CD4-positive, alpha-beta T cell (primary cell): ENCODE results near the gene CNDP2. TPM values are rescaled to one million over a fixed set of nuclear protein-coding genes. Genes with fewer than 3 reads are reported as not detected.

Source experiments
- ATAC-seq: fragments of 200-7000 bp; cut with Tn5 transposase; one replicate; pipeline ENCODE4 v1.10.0; 2022; ENCODE audit warnings: mild to moderate bottlenecking; ENCODE audit not compliant: poor library complexity
- CTCF ChIA-PET: fragments of 350-600 bp; sonication (Branson Sonifier 250); formaldehyde crosslinking; loops from one replicate; lab custom pipeline; 2021; ENCODE audit warnings: antibody characterized with exemption, inconsistent platforms; lab: Charles Lee
- POLR2A ChIA-PET: fragments of 350-600 bp; sonication (Branson Sonifier 250); formaldehyde crosslinking; loops from one replicate; lab custom pipeline; 2021; ENCODE audit warnings: antibody characterized with exemption, inconsistent platforms; lab: Charles Lee
- DNase-seq, 14 experiments: peaks; one replicate each; pipeline ENCODE4 v3.0.0-alpha.2; 2013 to 2020; ENCODE audit warnings: mixed read lengths in 2 of 14
- H3K27ac ChIP-seq, 2 donors: one replicate each; pipeline versions ENCODE4 v1.5.1 to v1.7.0; 2013; ENCODE audit warnings: low read length in 2 of 2, low read depth in 1 of 2, mild to moderate bottlenecking in 1 of 2
- H3K27me3 ChIP-seq, 2 experiments: 1 replicate in 1 of 2; 2 replicates in 1 of 2; pipeline versions ENCODE4 v1.6.1 to v1.7.0; 2013; ENCODE audit warnings: low read length in 2 of 2, control low read depth in 1 of 2, mild to moderate bottlenecking in 1 of 2, moderate library complexity in 1 of 2; ENCODE audit not compliant: insufficient read depth in 2 of 2, control insufficient read depth in 1 of 2
- H3K36me3 ChIP-seq: one replicate; pipeline ENCODE4 v1.6.1; 2013; ENCODE audit warnings: low read length, control low read depth; ENCODE audit not compliant: insufficient read depth
- H3K4me1 ChIP-seq: one replicate; pipeline ENCODE4 v1.6.1; 2013; ENCODE audit warnings: low read length, control low read depth; ENCODE audit not compliant: insufficient read depth
- H3K4me3 ChIP-seq: one replicate; pipeline ENCODE4 v1.5.1; 2013; ENCODE audit warnings: mild to moderate bottlenecking, low read length, moderate library complexity
- H3K9me3 ChIP-seq, 2 experiments: 1 replicate in 1 of 2; 2 replicates in 1 of 2; pipeline versions ENCODE4 v1.6.1 to v1.7.0; 2013; ENCODE audit warnings: low read length in 2 of 2, mild to moderate bottlenecking in 2 of 2, control low read depth in 1 of 2, moderate library complexity in 1 of 2; ENCODE audit not compliant: control insufficient read depth in 1 of 2, insufficient read depth in 1 of 2
- H3K27ac Mint-ChIP-seq: one replicate; pipeline ENCODE4 v1.8.0; 2020; ENCODE audit warnings: mixed read lengths
- H3K27me3 Mint-ChIP-seq: one replicate; pipeline ENCODE4 v1.8.0; 2021; ENCODE audit warnings: mixed read lengths
- H3K36me3 Mint-ChIP-seq: one replicate; pipeline ENCODE4 v1.8.0; 2021; ENCODE audit warnings: low read depth, mixed read lengths
- H3K4me1 Mint-ChIP-seq: one replicate; pipeline ENCODE4 v1.8.0; 2021; ENCODE audit warnings: low read depth, mixed read lengths
- H3K4me3 Mint-ChIP-seq: one replicate; pipeline ENCODE4 v1.8.0; 2020; ENCODE audit warnings: mild to moderate bottlenecking, mixed read lengths
- H3K9me3 Mint-ChIP-seq: one replicate; pipeline ENCODE4 v1.8.0; 2020; ENCODE audit warnings: mixed read lengths
- CTCF ChIP-seq: fragments of 200-600 bp; IDR thresholded peaks from one replicate; pipeline ENCODE4 v1.8.0; 2022; ENCODE audit warnings: antibody characterized with exemption, mild to moderate bottlenecking
- intact Hi-C, 2 experiments: fragments of 100-400 bp; cut with DNase I in 1 of 2; cut with micrococcal nuclease in 1 of 2; formaldehyde crosslinking; loops; one replicate each; pipeline versions ENCODE4 v1.15.1 to v1.9.0; 2023 to 2025; cut with DNase I, micrococcal nuclease
- total RNA-seq, 174 experiments: library from RNA in 2 of 174; stranded (reverse) in 2 of 174; gene quantifications; one replicate each; pipeline ENCODE4 v1.2.3 and lab custom pipeline; 2021 to 2026

CNDP2 gene
- total RNA-seq, 2 experiments from 2014 or later = 75.5 to 75.7 TPM

- H3K27me3 ChIP-seq = no peaks in the 10 kb centered on the region
- ChIA-PET CTCF (interaction anchor here (1.0 kb wide), 1 partner anchor 19 kb away, joined by 3 read pairs; no protein-coding TSS in a partner anchor), POLR2A (no interaction called here)
- no peak overlapping the region for H3K4me3 ChIP-seq
- no peaks in the 10 kb centered on the region for H3K36me3 ChIP-seq
- Mint-ChIP-seq H3K4me1 (no peaks in the 10 kb centered on the region), H3K27me3 (peaks cover 13% of the 10 kb centered on the region), H3K4me3 (no peak overlapping the region), H3K9me3 (peaks cover 2% of the 10 kb centered on the region), H3K36me3 (no peaks in the 10 kb centered on the region), H3K27ac (no peak overlapping the region)
- no peak overlapping the region for H3K27ac ChIP-seq
- peaks cover 0 to 4% of the 10 kb centered on the region in 2 experiments for H3K9me3 ChIP-seq
- intact Hi-C loops = no loop called here
- no peak for TF ChIP-seq CTCF
- no peak for DNase-seq
- no peaks in the 10 kb centered on the region for H3K4me1 ChIP-seq
- ATAC-seq = no peak
Observed at GRCh38 chr18:74473976-74474640, 22.1 kb upstream of the CNDP2 start.

- Histone ChIP-seq H3K4me3 (no peak overlapping the region), H3K9me3 (no peaks in the 10 kb centered on the region), H3K36me3 (no peaks in the 10 kb centered on the region), H3K27ac (no peak overlapping the region), H3K27me3 (no peaks in the 10 kb centered on the region), H3K4me1 (no peaks in the 10 kb centered on the region)
- intact Hi-C loops = loop anchor here in 1 of 2 experiments (5.0 kb wide), 1 partner anchor 39 kb away; no protein-coding TSS in a partner anchor
- H3K27me3 Mint-ChIP-seq = peaks cover 13% of the 10 kb centered on the region
- no peaks in the 10 kb centered on the region for H3K4me1 Mint-ChIP-seq
- H3K36me3 Mint-ChIP-seq = no peaks in the 10 kb centered on the region
- no peak for TF ChIP-seq CTCF
- no peaks in the 10 kb centered on the region for H3K9me3 Mint-ChIP-seq
- ATAC-seq (no peak), DNase-seq (no peak)
- H3K27ac Mint-ChIP-seq = no peak overlapping the region
- POLR2A ChIA-PET = no interaction called here
- CTCF ChIA-PET = no interaction called here
- H3K4me3 Mint-ChIP-seq = no peak overlapping the region
Observed at GRCh38 chr18:74476140-74476539, 20.0 kb upstream of the CNDP2 start.

- Mint-ChIP-seq H3K4me3 (no peak overlapping the region), H3K9me3 (no peaks in the 10 kb centered on the region), H3K36me3 (no peaks in the 10 kb centered on the region), H3K27ac (no peak overlapping the region), H3K27me3 (peaks cover 13% of the 10 kb centered on the region), H3K4me1 (no peaks in the 10 kb centered on the region)
- Histone ChIP-seq H3K27me3 (no peaks in the 10 kb centered on the region), H3K4me1 (no peaks in the 10 kb centered on the region), H3K4me3 (no peak overlapping the region), H3K9me3 (no peaks in the 10 kb centered on the region), H3K36me3 (no peaks in the 10 kb centered on the region), H3K27ac (no peak overlapping the region)
- DNase-seq (no peak), ATAC-seq (no peak)
- intact Hi-C loops = loop anchor here in 1 of 2 experiments (5.0 kb wide), 1 partner anchor 40 kb away; no protein-coding TSS in a partner anchor
- POLR2A ChIA-PET = no interaction called here
- TF ChIP-seq CTCF = no peak
- CTCF ChIA-PET = no interaction called here
Observed at GRCh38 chr18:74477771-74478170, 18.4 kb upstream of the CNDP2 start.
